ENCODE results near the gene PSEN2. TPM values are rescaled to one million over a fixed set of nuclear protein-coding genes. Genes with fewer than 3 reads are reported as not detected.

Gene PSEN2
- total RNA-seq, 1 experiment from 2014 or later = 17.4 TPM

- Histone ChIP-seq H2BK5ac (ENCODE audit: insufficient read length, low read length) (no peak overlapping the region), H3K4ac (ENCODE audit: low read depth, low read length) (no peak overlapping the region), H3K23ac (ENCODE audit: insufficient read length, low read depth, low read length) (no peak overlapping the region), H3K27me3 (ENCODE audit: insufficient read depth, low read length) (no peaks in the 10 kb centered on the region), H3T11ph (ENCODE audit: low read length) (no peak overlapping the region), H3K56ac (ENCODE audit: insufficient read length, low read depth, low read length) (no peak overlapping the region), H3K79me1 (ENCODE audit: insufficient read depth, low read depth, low read length, poor library complexity, severe bottlenecking) (no peaks in the 10 kb centered on the region), H2AFZ (ENCODE audit: low read length) (no peak overlapping the region), H3K27ac (ENCODE audit: insufficient read length, low read depth, low read length) (no peak overlapping the region), H4K20me1 (ENCODE audit: control insufficient read depth, insufficient read depth, insufficient read length) (no peaks in the 10 kb centered on the region), H3K4me2 (ENCODE audit: insufficient read depth, insufficient read length, low read length) (no peak overlapping the region), H4K91ac (ENCODE audit: insufficient read length, low read depth, low read length) (no peak overlapping the region), H3K4me1 (ENCODE audit: insufficient read depth, low read length) (no peaks in the 10 kb centered on the region; the same call in 1 of the 2 replicates), H3K9me3 (ENCODE audit: control insufficient read depth, low read depth, low read length) (no peaks in the 10 kb centered on the region), H4K5ac (ENCODE audit: insufficient read length, low read depth, low read length) (no peak overlapping the region), H3K9ac (ENCODE audit: extremely low read depth, insufficient read length, low read length) (no peak overlapping the region), H3K23me2 (ENCODE audit: insufficient read length, low read depth, low read length, poor library complexity, severe bottlenecking) (no peaks in the 10 kb centered on the region), H3K14ac (ENCODE audit: insufficient read depth, low read length) (no peak overlapping the region), H2BK20ac (ENCODE audit: low read depth, low read length, poor library complexity, severe bottlenecking) (no peak overlapping the region), H2AK5ac (ENCODE audit: insufficient read length, low read length) (no peak overlapping the region), H4K8ac (replicated peaks; ENCODE audit: insufficient read length, low read depth, low read length) (no peak overlapping the region), H3K79me2 (ENCODE audit: insufficient read depth, low read length) (no peaks in the 10 kb centered on the region), H3K18ac (ENCODE audit: insufficient read length, low read depth, low read length) (no peak overlapping the region), H2BK120ac (ENCODE audit: low read depth, low read length, poor library complexity, severe bottlenecking) (no peak overlapping the region), H2BK12ac (ENCODE audit: insufficient read length, low read depth, low read length) (no peak overlapping the region), H2BK15ac (ENCODE audit: low read depth, low read length) (no peak overlapping the region)
- TF ChIP-seq CTCF (conservative IDR thresholded peaks at IDR 0.05) = no peak
- Mint-ChIP-seq H3K9me3 (peaks cover 11 to 12% of the 10 kb centered on the region in 2 experiments), H3K27me3 (ENCODE audit: low read depth) (peaks cover 2% of the 10 kb centered on the region), H3K36me3 (ENCODE audit: insufficient read depth in 1 of 3, low read depth in 3 of 3) (peaks cover 5 to 9% (median 7%) of the 10 kb centered on the region in 3 experiments; a peak in 5 of 7 replicates), H3K27ac (no peak overlapping the region), H3K4me3 (no peak overlapping the region), H3K4me1 (no peaks in the 10 kb centered on the region; a peak in 2 of 4 replicates)
- DNase-seq = no peak
- no CpG with 5 or more reads among the region's 3 CpGs for WGBS (ENCODE audit: extremely low coverage, insufficient read length, low lambda C conversion rate)
Observed at GRCh38 chr1:226838456-226838855, 32.0 kb upstream of the PSEN2 start.
